IPS-NIHi7 (cell line): ENCODE results near the gene B3GNT9.

ENCODE experiments used
- DNase-seq: peaks from one replicate; pipeline ENCODE4 v3.0.0; 2012; ENCODE audit warnings: mixed read lengths; ENCODE audit errors: extremely low spot score

B3GNT9 gene, protein sequence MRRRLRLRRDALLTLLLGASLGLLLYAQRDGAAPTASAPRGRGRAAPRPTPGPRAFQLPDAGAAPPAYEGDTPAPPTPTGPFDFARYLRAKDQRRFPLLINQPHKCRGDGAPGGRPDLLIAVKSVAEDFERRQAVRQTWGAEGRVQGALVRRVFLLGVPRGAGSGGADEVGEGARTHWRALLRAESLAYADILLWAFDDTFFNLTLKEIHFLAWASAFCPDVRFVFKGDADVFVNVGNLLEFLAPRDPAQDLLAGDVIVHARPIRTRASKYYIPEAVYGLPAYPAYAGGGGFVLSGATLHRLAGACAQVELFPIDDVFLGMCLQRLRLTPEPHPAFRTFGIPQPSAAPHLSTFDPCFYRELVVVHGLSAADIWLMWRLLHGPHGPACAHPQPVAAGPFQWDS

DNA sequence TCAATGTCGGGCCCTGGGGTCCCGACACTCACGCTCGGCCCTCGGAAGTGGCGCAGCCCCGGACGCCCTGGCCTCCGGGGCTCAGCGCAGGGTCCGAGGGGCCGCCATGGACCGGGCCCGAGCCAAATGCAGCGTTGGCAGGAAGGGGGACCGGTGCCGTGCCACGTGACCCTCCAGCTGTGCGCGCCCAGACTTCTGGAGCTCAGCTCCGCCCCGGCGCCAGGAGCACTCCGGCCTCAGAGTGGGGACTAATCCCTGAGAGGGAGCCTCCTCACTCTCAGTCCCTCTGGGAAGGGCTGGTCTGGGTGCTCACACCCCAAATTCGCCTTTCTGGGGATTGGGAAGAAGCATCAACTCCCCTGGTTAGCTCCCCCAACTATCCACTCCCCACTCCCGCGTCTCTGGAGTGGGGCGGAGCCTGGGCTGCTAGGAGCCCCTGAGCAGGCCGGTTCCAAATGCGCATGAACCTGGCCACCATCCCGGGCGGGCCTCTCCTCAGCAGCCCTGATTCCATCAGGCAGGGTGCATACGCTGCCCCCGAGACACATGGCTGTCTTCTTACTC lies at the start of gene B3GNT9:
TSS of gene B3GNT9 (minus strand) at position 166 of the 564 bp plus-strand sequence. CDS start 513 bp downstream, outside the sequence.
- peak; percentile 77 for DNase-seq

DNA sequence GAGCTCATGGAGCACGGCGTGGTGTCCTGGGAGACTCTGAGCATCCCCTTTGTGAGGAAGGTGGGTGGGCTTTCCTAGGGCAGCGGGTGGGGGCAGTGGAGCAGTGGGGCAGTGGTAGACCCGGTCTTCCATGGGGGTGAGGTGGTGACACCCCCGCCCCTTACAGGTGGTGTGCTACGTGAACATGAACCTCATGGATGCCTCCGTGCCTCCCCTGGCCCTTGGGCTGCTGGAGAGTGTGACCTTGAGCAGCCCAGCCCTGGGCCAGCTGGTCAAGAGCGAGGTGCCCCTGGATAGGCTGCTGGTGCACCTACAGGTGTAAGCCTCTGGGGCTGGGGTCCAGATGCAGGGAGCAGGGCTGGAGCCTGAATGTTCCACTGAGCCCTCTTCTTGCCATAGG lies 49.7 kb upstream of the B3GNT9 start:
- no peak for DNase-seq

DNA sequence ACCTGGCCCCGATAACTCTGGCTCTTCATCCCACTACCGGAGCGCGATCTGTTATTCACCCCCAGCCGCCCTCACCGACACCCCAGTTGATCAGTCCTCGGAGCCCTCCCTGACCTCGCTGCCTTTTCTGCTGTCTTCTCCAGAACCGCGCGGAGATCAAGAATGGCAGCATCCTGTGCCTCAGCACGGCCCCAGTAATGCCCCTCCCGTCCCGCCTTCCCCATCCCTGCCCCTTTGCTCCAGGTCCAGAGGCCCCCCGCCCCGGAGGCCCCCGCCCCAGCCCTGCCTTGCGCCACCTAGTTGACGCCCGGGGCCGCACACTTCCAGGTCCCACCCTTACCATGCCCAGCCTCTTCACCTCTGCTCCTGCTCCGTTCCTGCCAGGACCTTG lies 49.0 kb upstream of the B3GNT9 start:
- DNase-seq, result peak; percentile 84

DNA sequence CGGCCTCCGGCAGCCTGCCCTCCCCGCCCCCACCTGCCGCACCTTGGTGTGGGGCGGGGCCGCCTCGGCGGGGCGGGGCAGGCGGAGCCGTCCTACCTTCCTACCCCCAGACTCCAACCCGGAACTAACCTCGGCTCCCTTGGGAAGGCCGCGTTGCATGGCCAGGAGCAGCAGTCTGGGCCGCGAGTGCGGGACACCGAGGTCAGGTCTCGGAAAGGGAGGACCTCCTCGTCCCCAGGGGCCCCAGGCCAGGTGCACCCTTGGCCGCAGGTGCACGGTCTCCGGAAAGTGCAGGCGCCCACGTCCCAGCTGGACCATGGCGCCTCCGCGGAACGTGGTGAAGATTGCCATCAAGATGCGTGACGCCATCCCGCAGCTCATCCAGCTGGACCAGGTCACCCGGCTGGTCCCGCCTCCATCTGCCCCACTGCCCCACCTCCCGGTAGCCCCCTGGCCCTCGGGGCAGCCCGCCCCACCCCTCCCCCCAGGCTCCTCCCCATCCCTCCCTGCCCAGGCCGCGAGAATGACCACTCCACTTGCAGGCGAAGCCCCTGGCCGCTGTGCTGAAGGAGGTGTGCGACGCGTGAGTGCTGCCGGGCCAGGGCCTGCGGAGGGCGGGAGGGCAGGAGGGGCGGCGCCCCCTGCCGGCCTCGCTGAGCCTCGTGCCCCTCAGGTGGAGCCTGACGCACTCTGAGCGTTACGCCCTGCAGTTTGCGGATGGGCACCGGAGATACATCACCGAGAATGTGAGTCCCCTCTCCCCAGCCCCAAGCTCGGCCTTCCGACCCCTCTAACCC lies 48.4 kb upstream of the B3GNT9 start, which contains the start of gene ELMO3:
TSS of gene ELMO3 (plus strand) at position 121 of the 797 bp plus-strand sequence. CDS start at position 317, 196 bp downstream.
- peak; percentile 91 for DNase-seq

DNA sequence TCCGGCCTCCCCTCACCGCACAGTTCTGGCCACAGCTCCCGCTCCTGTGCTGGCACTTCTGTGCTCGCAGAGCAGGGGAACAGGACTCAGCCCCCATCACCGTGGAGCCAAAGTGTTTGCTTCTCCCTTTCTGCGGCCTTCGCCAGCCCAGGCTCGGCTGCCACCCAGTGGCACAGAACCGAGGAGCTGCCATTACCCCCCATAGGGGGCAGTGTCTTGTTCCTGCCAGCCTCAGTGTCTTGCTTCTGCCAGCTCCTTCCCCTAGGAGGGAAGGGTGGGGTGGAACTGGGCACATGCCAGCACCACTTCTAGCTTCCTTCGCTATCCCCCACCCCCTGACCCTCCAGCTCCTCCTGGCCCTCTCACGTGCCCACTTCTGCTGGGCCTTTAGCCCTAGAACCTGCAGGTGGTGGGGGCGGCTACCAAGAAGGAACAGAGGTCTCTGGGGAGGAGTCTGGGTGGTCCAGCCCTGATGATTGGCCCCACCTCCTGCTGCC lies 47.5 kb upstream of the B3GNT9 start:
- peak; percentile 72 for DNase-seq

DNA sequence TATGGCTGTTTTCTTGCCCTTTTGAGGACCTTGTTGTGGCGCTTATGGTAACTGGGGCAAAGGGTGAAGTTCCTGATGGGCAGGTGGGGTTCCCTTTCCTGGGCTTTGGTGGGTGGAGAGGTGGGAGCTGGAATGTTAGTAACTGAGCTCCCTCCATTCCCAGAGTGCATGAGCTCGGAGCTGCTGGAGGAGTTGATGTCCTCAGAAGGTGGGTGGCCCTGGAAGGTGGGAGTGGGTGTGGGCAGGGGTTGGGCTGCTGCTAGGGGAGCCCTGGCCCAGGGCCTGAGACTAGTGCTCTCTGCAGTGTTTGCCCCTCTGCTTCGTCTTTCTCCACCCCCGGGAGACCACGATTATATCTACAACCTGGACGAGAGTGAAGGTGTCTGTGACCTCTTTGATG lies 46.9 kb upstream of the B3GNT9 start:
- DNase-seq, result no peak

DNA sequence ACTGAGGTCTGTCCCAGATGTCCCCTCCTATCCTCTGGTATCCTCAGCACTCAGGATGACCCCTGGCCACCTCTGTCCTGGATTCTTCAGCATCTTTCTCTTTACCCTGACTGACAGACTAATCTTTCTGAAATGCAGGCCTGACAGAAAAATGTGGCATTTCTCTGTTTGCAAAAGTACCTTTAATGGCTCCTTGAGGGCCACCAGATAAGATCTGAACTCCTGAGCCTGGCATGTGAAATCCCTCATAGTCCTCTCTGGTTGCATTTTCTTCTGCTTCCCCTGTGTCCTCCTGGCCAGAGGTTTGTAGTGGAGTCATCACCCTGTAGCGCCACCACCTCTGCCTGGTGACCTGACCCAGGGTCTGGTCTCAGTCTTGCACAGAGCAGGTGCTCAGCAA lies 46.1 kb upstream of the B3GNT9 start:
- no peak for DNase-seq

DNA sequence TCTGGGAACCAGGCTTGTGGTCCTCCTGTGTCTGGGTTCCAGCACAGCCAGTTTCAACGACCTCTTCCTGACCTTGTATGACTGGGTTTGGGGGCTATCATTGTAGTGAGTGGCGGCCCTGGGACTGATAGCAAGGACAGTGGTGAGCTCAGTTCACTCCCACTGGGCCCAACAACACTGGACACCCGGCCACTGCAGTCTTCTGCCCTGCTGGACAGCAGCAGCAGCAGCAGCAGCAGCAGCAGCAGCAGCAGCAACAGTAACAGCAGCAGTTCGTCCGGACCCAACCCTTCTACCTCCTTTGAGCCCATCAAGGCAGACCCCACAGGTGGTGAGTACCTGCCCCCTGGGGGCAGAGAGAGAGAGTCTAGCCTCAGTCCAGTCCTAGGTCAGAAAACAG lies 44.9 kb upstream of the B3GNT9 start:
- DNase-seq, result no peak

DNA sequence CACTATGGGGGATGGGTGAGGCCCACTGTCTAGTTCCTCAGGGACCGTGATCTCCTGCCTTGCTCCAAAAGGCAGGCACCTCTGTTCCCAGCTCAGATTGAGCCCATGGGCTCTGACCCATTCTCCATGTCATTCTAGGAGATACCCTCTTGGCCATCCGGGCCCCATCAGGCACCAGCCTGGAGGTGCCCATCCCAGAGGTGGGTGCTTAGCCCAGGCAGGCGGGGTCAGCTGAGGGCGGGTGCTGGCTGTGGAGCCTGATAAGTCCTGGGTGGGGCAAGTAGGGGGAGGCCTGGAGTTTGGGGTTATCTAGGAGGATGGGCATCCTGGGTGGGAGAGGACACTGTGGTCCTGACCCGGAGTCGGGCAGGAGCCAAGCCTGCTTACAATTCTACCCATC lies 43.5 kb upstream of the B3GNT9 start:
- no peak for DNase-seq

DNA sequence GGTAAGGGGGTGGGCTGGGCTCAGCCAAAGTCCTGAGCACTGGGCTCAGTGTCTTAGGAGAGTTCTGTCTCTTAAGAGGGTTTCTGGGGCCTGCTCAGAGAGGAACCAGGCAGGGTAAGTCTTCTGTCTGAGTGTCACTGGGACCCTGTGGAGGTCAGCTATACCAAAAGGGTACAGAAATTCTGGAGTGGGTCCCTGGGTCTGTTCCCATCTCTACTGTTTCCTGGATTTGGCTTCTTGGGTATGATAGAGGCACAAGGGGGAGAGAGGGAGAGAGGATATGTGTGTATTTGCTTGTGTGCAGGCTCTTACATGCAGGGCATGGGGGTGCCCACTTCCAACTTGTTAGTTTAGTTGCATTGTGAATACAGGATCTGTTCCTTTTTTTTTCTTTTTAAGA lies 42.7 kb upstream of the B3GNT9 start:
- no peak for DNase-seq

DNA sequence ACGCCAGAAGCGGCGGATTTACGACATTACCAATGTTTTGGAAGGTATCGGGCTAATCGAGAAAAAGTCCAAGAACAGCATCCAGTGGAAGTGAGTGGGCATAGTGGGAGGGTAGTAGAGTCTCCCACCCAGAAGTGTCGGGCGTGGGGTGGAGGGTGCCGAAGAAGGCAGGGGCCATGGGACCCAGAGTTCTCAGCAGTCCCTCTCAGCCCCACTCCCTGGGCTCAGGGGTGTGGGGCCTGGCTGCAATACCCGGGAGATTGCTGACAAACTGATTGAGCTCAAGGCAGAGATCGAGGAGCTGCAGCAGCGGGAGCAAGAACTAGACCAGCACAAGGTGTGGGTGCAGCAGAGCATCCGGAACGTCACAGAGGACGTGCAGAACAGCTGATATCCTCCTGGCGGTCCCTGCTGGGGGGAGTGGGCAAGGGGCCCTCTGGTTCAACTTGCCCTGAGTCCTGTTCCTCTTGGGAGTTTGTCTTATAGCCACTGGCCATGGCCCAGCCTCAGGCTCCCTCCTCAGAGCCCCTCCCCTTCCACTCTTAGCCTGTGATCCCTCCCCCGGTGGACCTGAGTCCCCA lies 42.1 kb upstream of the B3GNT9 start:
- DNase-seq, result no peak

DNA sequence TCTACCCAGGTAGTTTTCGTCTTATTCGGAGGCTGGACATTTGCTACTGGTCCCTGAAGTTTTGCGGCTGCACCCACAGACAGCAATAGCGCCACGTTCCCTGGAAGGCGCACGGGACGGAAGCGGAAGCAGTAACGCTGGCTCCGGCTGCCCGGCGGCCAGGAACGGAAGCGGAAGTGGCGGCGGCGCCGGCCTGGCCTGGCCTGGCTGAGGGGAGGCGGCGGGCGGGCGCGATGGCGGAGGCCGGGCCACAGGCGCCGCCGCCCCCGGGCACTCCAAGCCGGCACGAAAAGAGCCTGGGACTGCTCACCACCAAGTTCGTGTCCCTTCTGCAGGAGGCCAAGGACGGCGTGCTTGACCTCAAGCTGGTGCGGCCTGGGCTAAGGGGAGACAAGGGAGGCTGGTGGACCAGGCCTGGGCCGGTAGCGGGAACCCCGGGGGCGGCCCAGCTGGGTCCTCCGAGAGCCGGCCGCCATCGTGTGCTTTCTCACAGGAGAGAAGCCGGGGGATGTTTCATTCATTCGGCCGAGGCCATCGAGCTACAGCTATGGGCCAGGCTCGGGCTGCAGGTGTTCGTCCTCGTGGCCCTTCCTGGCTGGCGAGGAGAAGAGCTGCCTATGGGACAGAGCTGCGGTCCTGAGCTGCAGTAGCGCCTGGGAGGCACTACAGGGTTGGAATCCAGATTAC lies 41.3 kb upstream of the B3GNT9 start, which contains the start of gene E2F4:
TSS of gene E2F4 (plus strand) at position 161 of the 687 bp plus-strand sequence. CDS start at position 234, 73 bp downstream.
- peak; percentile 88 for DNase-seq

DNA sequence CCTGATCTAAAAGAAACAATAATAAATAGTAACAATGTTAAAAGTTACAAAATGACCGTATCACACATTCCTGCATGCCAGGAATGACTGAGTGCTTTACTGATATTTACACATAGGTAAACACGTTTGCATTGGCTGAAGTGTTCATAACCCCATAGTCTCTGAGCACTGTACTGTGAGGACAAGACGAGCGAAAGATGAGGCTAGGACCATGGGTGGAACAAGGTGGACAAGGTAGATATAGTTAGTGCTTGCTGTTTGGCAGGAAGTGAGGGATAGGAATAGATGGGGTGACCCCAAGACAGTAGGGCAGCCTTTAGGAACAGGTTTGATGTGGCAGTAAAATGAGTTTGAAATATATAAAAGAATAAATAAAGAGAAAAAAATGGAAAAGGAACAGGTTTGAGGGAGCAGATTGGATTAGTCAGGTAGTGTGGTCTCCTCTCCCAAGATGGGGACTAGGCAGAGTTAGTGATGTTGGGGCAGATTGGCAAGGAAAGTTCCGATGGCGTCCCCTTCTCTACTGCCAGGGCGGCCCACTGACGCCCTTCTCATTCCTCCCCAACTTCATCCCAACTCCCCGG lies 40.7 kb upstream of the B3GNT9 start:
- no peak for DNase-seq

DNA sequence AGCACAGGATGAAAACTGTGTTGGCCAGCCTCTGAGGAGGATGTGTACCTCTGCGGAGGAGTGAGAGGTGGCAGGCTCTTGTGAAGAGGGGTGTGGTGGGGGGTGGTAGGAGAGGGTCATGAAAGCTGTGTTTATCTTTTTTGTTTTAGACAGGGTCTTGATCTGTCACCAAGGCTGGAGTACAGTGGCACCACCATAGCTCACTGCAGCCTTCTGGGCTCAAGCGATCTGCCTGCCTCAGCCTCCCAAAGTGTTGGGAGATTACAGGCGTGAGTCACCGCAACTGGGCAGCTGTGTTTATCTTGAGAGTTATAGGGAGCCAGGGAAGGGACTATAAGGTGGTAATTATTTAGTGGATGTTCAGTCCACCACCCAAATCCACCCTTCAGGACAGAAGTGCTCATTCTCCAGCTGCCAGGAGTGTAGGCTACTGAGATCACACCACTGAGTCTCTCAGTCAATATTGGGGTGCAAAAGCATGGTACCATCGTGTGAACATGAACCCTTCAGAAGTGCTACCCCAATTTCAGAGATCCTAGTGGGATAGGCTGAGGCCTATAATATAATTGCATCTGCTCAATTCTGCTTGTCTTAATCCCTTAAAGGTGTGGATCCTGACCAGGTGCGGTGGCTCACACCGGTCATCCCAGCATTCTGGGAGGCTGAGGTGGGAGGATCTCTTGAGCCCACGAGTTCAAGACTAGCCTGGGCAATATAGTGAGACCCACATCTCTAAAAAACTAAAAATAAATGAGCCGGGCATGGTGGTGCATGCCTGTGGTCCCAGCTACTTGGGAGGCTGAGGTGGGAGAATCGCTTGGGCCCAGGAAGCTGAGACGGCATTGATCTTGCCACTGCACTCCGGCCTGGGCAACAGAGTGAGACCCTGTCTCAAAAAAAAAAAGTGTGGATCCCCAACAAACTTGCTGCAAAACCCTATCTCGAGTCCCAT lies 39.9 kb upstream of the B3GNT9 start:
- DNase-seq, result no peak

DNA sequence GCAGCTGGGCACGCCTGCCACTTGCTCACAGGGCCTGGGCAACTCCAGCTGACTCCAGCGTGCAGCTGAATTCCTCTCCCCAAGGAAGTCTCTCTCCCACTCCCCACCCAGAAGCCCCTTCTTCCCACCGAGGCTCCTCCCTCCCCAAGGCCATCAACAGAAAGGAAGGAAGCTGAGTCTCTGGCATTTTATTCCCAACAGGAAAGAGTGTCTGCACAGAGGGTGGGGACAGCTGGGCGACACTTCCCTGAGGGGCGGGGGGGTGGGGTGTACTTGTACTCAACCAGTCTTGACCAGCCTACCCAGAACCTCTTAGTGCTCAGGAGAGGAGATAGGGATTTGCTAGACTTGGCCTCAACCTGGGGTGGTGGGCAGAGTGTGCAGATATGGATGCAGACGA lies 39.2 kb upstream of the B3GNT9 start, which contains the start of gene EXOC3L1:
TSS of gene EXOC3L1 (minus strand) at position 96 of the 400 bp plus-strand sequence. CDS start 460 bp downstream, outside the sequence.
- DNase-seq, result no peak

DNA sequence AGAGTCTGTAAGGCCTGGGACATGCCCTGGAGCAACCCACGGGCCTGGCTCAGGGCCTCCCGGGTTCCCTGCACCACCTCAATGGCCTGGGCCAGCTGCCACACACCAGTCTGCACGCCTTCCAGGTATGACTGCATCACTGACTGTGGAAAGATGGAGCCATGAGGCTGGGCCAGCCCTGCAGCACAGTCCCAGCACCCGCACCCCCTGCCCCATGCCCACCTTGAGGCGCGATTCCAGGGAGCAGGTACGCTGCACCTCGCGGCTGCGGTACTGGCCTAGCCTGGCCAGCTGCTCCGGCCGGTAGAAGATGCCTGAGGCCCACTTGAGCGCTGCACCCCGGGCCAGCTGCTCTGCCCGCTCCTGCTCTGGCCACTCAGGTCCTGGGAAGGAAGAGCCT lies 38.0 kb upstream of the B3GNT9 start:
- DNase-seq, result no peak

DNA sequence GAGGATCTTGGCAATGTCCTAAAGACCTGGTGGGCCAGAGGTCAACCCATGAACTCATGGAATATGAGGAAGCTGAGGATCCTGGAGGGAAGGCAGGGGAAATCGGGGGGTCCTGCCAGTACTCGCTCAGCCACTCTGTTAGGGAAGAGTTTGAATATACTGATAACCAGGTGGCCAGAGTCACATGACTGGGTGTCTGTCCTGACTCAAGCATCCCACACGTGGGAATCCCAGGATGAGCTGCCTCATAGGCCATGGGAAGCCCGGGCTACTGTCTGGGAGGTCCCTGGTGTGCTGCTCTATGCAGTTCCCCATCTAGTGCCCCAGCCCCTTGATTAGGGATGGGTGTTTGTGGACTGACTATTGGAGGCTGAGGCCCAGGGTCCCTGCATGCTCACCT lies 37.5 kb upstream of the B3GNT9 start:
- no peak for DNase-seq

DNA sequence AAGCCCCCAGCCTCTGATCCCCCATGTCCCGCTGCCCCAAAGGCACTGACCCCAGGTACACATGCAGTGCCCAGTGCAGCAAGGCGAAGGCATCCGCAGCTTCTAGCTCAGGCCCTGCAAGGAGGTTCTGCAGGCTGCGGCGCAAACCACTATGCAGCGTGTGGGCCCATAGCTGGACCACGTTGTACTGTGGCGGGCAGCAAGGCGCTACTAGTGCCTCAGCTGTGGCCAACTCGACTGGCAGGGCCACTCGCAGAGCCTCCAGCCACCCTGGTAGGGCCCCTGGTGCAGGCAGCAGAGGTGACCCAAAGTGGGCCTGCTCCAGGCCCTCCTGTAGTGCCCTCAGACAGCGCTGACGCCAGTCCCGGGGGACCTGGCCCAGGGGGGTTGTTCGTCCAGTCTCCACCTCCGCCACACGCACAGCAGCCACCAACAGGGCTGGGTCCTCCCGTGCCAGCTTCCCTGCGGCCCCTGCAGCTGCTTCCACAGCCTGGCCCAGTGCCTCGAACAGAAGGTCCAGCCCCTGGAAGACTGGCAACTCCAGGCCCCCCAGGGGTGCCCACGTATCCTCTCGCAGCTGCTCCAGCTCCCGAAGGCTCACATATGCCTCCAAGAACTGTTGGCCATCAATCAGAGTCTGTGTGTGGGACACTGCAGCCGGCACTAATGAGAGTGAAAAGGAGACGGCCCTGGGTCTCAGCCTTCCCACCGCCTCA lies 36.5 kb upstream of the B3GNT9 start:
- DNase-seq, result no peak

DNA sequence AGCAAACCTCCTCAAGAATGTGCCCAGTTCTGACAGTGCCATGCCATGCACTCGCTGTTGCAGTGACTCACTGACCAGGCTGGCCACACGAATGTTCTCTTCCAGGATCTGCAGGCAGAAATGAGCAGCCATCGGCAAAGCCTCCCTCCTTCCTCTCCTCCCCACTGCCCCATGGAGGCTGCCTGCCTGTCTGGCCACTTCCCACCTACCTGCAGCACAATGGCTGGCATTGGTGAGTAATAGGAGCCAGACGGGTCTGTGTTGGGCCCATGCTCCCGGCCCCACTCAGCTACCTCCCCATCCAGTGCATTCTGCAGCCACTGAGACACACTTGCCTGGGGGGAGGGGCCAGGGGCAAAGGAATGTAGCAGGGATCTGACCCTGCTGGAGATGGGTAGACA lies 35.8 kb upstream of the B3GNT9 start:
- no peak for DNase-seq
